ENCODE measurements around the gene DAGLA. TPM values are rescaled to one million over a fixed set of nuclear protein-coding genes. Genes with fewer than 3 reads are reported as not detected.

DAGLA gene
- total RNA-seq, 4 donors from 2014 or later = 1.1 to 5.4 (median 3.0) TPM

DNA sequence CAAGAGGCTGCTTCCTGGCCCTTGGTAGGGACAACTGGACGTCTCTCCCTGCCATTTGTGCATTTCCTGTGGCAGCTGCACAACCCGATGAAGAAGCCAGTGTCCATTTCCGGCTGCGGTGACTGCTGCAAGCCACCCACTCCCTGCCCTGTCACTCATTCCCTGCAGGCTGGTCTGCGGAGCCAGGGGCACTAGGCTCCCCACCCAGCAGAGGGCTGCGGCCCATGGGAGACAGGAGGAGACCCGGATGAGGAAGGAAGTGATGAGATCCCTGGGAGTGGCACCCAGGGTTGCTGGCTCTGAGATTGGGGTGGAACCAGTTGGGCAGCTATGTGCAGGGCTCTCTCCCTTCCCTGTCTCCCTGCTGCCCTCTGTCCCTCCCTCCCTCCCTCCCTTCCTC is 62.2 kb downstream of the DAGLA start:
- H3K27me3 ChIP-seq = no peaks in the 10 kb centered on the region
- H3K9me3 ChIP-seq = no peaks in the 10 kb centered on the region
- WGBS, 2 donors = 58% methylated on average over 7 of the region's 7 CpGs
- peak in 1 of 2 donors; percentile 35 for DNase-seq (ENCODE audit: low spot score in 2 of 2)
- H3K27ac ChIP-seq = no peak overlapping the region
- H3K4me3 ChIP-seq = no peak overlapping the region
- TF ChIP-seq EP300 (IDR thresholded peaks at IDR 0.05) (no peak), POLR2A (IDR thresholded peaks at IDR 0.05) (no peak)
- TF ChIP-seq, protein P1, sequence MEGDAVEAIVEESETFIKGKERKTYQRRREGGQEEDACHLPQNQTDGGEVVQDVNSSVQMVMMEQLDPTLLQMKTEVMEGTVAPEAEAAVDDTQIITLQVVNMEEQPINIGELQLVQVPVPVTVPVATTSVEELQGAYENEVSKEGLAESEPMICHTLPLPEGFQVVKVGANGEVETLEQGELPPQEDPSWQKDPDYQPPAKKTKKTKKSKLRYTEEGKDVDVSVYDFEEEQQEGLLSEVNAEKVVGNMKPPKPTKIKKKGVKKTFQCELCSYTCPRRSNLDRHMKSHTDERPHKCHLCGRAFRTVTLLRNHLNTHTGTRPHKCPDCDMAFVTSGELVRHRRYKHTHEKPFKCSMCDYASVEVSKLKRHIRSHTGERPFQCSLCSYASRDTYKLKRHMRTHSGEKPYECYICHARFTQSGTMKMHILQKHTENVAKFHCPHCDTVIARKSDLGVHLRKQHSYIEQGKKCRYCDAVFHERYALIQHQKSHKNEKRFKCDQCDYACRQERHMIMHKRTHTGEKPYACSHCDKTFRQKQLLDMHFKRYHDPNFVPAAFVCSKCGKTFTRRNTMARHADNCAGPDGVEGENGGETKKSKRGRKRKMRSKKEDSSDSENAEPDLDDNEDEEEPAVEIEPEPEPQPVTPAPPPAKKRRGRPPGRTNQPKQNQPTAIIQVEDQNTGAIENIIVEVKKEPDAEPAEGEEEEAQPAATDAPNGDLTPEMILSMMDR (IDR thresholded peaks at IDR 0.05) = no peak
- H3K36me3 ChIP-seq = peaks cover 0 to 76% (median 0%) of the 10 kb centered on the region in 3 donors
- peaks cover 0 to 9% (median 0%) of the 10 kb centered on the region in 4 donors for H3K4me1 ChIP-seq

- WGBS, 2 donors = 91% methylated on average over 11 to 42 of the region's 42 CpGs
- Histone ChIP-seq H3K27ac (no peak overlapping the region), H3K27me3 (no peaks in the 10 kb centered on the region), H3K4me3 (no peak overlapping the region), H3K4me1 (peaks cover 0 to 21% (median 5%) of the 10 kb centered on the region in 4 donors), H3K36me3 (peaks cover 0 to 64% (median 0%) of the 10 kb centered on the region in 3 donors), H3K9me3 (no peaks in the 10 kb centered on the region)
- no peak for DNase-seq (ENCODE audit: low spot score in 2 of 2)
- TF ChIP-seq EP300 (IDR thresholded peaks at IDR 0.05) (no peak), POLR2A (IDR thresholded peaks at IDR 0.05) (no peak)
- TF ChIP-seq, protein P1 (IDR thresholded peaks at IDR 0.05) = no peak
These were observed 63.4 kb downstream of the DAGLA start for GRCh38 chr11:61743486-61744095.

GRCh38 chr11:61744181-61744580 is 64.0 kb downstream of the DAGLA start:
- H3K36me3 ChIP-seq = peaks cover 0 to 58% (median 0%) of the 10 kb centered on the region in 3 donors
- DNase-seq (ENCODE audit: low spot score in 2 of 2) = no peak
- H3K4me1 ChIP-seq = peaks cover 0 to 27% (median 8%) of the 10 kb centered on the region in 4 donors
- H3K27me3 ChIP-seq = no peaks in the 10 kb centered on the region
- 82 to 88% methylated on average over 18 to 20 of the region's 20 CpGs for WGBS, 2 donors
- H3K9me3 ChIP-seq = no peaks in the 10 kb centered on the region
- no peak overlapping the region for H3K4me3 ChIP-seq
- TF ChIP-seq EP300 (IDR thresholded peaks at IDR 0.05) (no peak), POLR2A (IDR thresholded peaks at IDR 0.05) (no peak)
- TF ChIP-seq, protein P1 (IDR thresholded peaks at IDR 0.05) = no peak
- H3K27ac ChIP-seq = no peak overlapping the region

DNA sequence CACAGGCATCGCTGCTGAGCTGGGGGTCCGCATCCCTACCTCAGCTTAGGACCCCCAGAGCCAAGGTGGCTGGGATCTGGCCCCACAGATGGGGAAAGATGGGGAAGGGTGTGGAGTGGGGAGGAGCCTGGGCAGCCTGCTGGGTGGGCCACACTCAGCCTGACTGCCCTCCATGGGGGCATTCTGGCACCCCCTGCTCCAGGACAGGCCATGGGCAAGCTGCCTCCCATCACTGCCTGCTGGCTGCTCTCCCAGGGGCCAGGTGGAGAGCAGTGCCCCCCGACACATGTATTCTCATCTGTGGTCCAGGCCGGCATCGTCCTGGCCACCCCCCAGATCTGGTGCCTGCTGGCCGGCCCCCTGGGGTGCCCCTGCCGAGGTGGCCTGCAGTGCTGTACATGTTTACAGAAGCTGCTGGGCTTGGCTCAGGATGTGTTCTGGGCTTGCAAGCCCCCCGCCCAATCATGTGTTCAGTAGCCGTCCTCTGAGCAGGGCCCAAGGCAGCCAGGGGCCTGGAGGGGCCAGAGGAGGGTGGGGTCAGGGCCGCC is 64.5 kb downstream of the DAGLA start:
- Histone ChIP-seq H3K27ac (no peak overlapping the region), H3K9me3 (no peaks in the 10 kb centered on the region), H3K36me3 (peaks cover 0 to 53% (median 0%) of the 10 kb centered on the region in 3 donors), H3K4me1 (peaks cover 0 to 32% (median 10%) of the 10 kb centered on the region in 4 donors), H3K4me3 (no peak overlapping the region), H3K27me3 (no peaks in the 10 kb centered on the region)
- no peak for TF ChIP-seq POLR2A (IDR thresholded peaks at IDR 0.05)
- TF ChIP-seq, protein P1 (IDR thresholded peaks at IDR 0.05) = no peak
- TF ChIP-seq EP300 (IDR thresholded peaks at IDR 0.05) = no peak
- DNase-seq (ENCODE audit: low spot score in 2 of 2) = no peak
- 81 to 94% methylated on average over 4 to 5 of the region's 10 CpGs for WGBS, 2 donors

GRCh38 chr11:61745781-61746441 is 65.7 kb downstream of the DAGLA start:
- Histone ChIP-seq H3K4me3 (no peak overlapping the region), H3K4me1 (peaks cover 0 to 37% (median 13%) of the 10 kb centered on the region in 4 donors), H3K27ac (no peak overlapping the region), H3K27me3 (no peaks in the 10 kb centered on the region), H3K36me3 (peaks cover 0 to 41% (median 0%) of the 10 kb centered on the region in 3 donors), H3K9me3 (no peaks in the 10 kb centered on the region)
- WGBS, 2 donors = 63 to 65% methylated on average over 10 to 15 of the region's 15 CpGs
- TF ChIP-seq POLR2A (IDR thresholded peaks at IDR 0.05) (no peak), EP300 (IDR thresholded peaks at IDR 0.05) (no peak)
- TF ChIP-seq, protein P1 (IDR thresholded peaks at IDR 0.05) = no peak
- no peak for DNase-seq (ENCODE audit: low spot score in 2 of 2)

Measured in tibial nerve (tissue), 4 donors.